Mucosa of descending colon (tissue), 3 donors: Measurements from ENCODE around the gene AKAP5. TPM values are rescaled to one million over a fixed set of nuclear protein-coding genes. Genes with fewer than 3 reads are reported as not detected.

Experiments used
- ATAC-seq: fragments of 200-7000 bp; cut with Tn5 transposase; one replicate; pipeline ENCODE4 v1.9.1; 2020; ENCODE audit warnings: mild to moderate bottlenecking, moderate library complexity
- DNase-seq, 3 donors: peaks; one replicate each; pipeline ENCODE4 v3.0.0-alpha.2; 2020
- H3K36me3 ChIP-seq: fragments of 200-600 bp; one replicate; pipeline ENCODE4 v1.8.0; 2021; ENCODE audit warnings: low read depth, mild to moderate bottlenecking
- H3K4me1 ChIP-seq: fragments of 200-600 bp; one replicate; pipeline ENCODE4 v1.8.0; 2021; ENCODE audit warnings: low read depth, mild to moderate bottlenecking
- H3K4me3 ChIP-seq: fragments of 200-600 bp; one replicate; pipeline ENCODE4 v1.8.0; 2021; ENCODE audit warnings: mild to moderate bottlenecking
- H3K9me3 ChIP-seq: fragments of 200-600 bp; one replicate; pipeline ENCODE4 v1.8.0; 2021; ENCODE audit warnings: mild to moderate bottlenecking
- CTCF ChIP-seq: fragments of 200-600 bp; IDR thresholded peaks from one replicate; pipeline ENCODE4 v1.8.0; 2022; ENCODE audit warnings: antibody characterized with exemption, mild to moderate bottlenecking
- intact Hi-C, 2 donors: fragments of 100-400 bp; cut with DNase I in 1 of 2; cut with micrococcal nuclease in 1 of 2; formaldehyde crosslinking; loops; one replicate each; pipeline versions ENCODE4 v1.11.0 to v1.11.1; 2022; cut with DNase I, micrococcal nuclease
- total RNA-seq, 3 donors: library from RNA; stranded (reverse); fragmentation: NEBNext Ultra II Directional in 2 of 3; extraction: Animal tissue kit (Norgen Biotek cat#: 25700) in 2 of 3; gene quantifications; one replicate each; pipeline versions ENCODE4 v1.2.1 to v1.2.4, GENCODE V29; 2021 to 2023
- donor health status: DM: no; HTN: no; CAD: no; lungs with moderate emphysema.
- donor health status: DM: no; HTN: no; CAD: no.
- donor health status: DM: no; HTN: yes; CAD: no.

AKAP5 gene
- total RNA-seq, 3 donors from 2014 or later = 3.9 to 8.0 (median 7.4) TPM

- Histone ChIP-seq H3K4me1 (peaks cover 15% of the 10 kb centered on the region), H3K9me3 (no peaks in the 10 kb centered on the region), H3K4me3 (no peak overlapping the region), H3K36me3 (no peaks in the 10 kb centered on the region)
- DNase-seq = no peak
- intact Hi-C loops = no loop called here
- TF ChIP-seq CTCF = no peak
- no peak for ATAC-seq
Measured at GRCh38 chr14:64463195-64463594, 2.1 kb upstream of the AKAP5 start.

- intact Hi-C loops = no loop called here
- Histone ChIP-seq H3K4me1 (peaks cover 15% of the 10 kb centered on the region), H3K4me3 (no peak overlapping the region), H3K9me3 (no peaks in the 10 kb centered on the region), H3K36me3 (no peaks in the 10 kb centered on the region)
- DNase-seq = no peak
- TF ChIP-seq CTCF = no peak
- no peak for ATAC-seq
Measured at GRCh38 chr14:64463873-64464272, 1.4 kb upstream of the AKAP5 start.

- intact Hi-C loops = no loop called here
- no peak for TF ChIP-seq CTCF
- peak overlapping the region; percentile 44 for H3K4me3 ChIP-seq
- DNase-seq (peak in 1 of 3 donors; percentile 22), ATAC-seq (peak; percentile 42)
- no peaks in the 10 kb centered on the region for H3K9me3 ChIP-seq
- H3K36me3 ChIP-seq = no peaks in the 10 kb centered on the region
- peaks cover 15% of the 10 kb centered on the region for H3K4me1 ChIP-seq
Measured at GRCh38 chr14:64464651-64465050, 648 bp upstream of the AKAP5 start.

- no peaks in the 10 kb centered on the region for H3K9me3 ChIP-seq
- no peak for TF ChIP-seq CTCF
- no peaks in the 10 kb centered on the region for H3K36me3 ChIP-seq
- DNase-seq (peak in 2 of 3 donors; percentile 32 to 39), ATAC-seq (peak; percentile 31)
- H3K4me3 ChIP-seq = peak overlapping the region; percentile 44
- peaks cover 15% of the 10 kb centered on the region for H3K4me1 ChIP-seq
- intact Hi-C loops = no loop called here
Measured at GRCh38 chr14:64465831-64466554, 694 bp downstream of the AKAP5 start.

- TF ChIP-seq CTCF = no peak
- intact Hi-C loops = no loop called here
- ATAC-seq (no peak), DNase-seq (no peak)
- Histone ChIP-seq H3K4me1 (peaks cover 15% of the 10 kb centered on the region), H3K9me3 (no peaks in the 10 kb centered on the region), H3K36me3 (no peaks in the 10 kb centered on the region), H3K4me3 (no peak overlapping the region)
Measured at GRCh38 chr14:64467101-64467500, 1.8 kb downstream of the AKAP5 start.
